Measurements from ENCODE around the gene PUS1. TPM values are rescaled to one million over a fixed set of nuclear protein-coding genes. Genes with fewer than 3 reads are reported as not detected.
A peak's percentile ranks its signal among the peaks of the same experiment; 100 is the strongest.

Gene PUS1
- total and polyA plus RNA-seq, 2 of the 4 experiments (the other 2 are of a cell fraction): 14.0 to 36.7 TPM

- H3K36me3 ChIP-seq (ENCODE audit: control insufficient read depth, insufficient read depth, low read length): peaks cover 26% of the 10 kb centered on the region
- in situ Hi-C loops (cut with MboI; ENCODE audit: low sequenced_read_pairs) (no loop called here), intact Hi-C loops (cut with micrococcal nuclease) (loop anchor here (2.0 kb wide), 1 partner anchor 33 kb away; no protein-coding TSS in a partner anchor), dilution Hi-C loops (cut with HindIII; ENCODE audit: low sequenced_read_pairs, unreplicated experiment) (no loop called here)
- peak overlapping the region; percentile 96 for H3K4me3 ChIP-seq (ENCODE audit: insufficient read depth, low read depth, low read length)
- H4K91ac ChIP-seq (ENCODE audit: insufficient read depth, low read depth, low read length): no peak overlapping the region
- no peak overlapping the region for H2BK20ac ChIP-seq (ENCODE audit: low read depth, low read length)
- no peak overlapping the region for H2BK120ac ChIP-seq (ENCODE audit: low read depth, low read length)
- H4K8ac ChIP-seq (ENCODE audit: low read depth in 2 of 2, low read length in 2 of 2): peak overlapping the region; percentile 58 to 78; a peak in 2 of 4 replicates
- peak overlapping the region; percentile 82 for H3K4ac ChIP-seq (ENCODE audit: low read depth, low read length)
- ATAC-seq (ENCODE audit: low read depth): peak; percentile 7
- TF ChIP-seq RAD21 (IDR thresholded peaks at IDR 0.05; ENCODE audit: low read length): no peak
- peak; percentile 73; the same call in 1 of the 2 replicates for TF ChIP-seq MXI1 (IDR thresholded peaks at IDR 0.05; ENCODE audit: borderline replicate concordance, low read depth, low read length)
- TF ChIP-seq CTCF (conservative IDR thresholded peaks at IDR 0.05; ENCODE audit: low read depth, low read length): no peak
- no peak for TF ChIP-seq USF2 (IDR thresholded peaks at IDR 0.05; ENCODE audit: low read depth, low read length)
- TF ChIP-seq BHLHE40 (IDR thresholded peaks at IDR 0.05; ENCODE audit: low read depth, low read length): no peak
- peak overlapping the region; percentile 78; the same call in 1 of the 2 replicates for H3K27ac ChIP-seq (ENCODE audit: insufficient read depth, low read length)
- H3K56ac ChIP-seq (ENCODE audit: extremely low read depth, insufficient read depth, low read length): no peak overlapping the region
- H2AK5ac ChIP-seq (ENCODE audit: low read depth, low read length): peak overlapping the region; percentile 78
- H2AK9ac ChIP-seq (replicated peaks; ENCODE audit: low read depth, low read length, poor library complexity): peak overlapping the region; percentile 82
- peak; percentile 10 for DNase-seq
- 0 out of 2 replicates have a peak overlapping the region, but pooled peaks have one; percentile 83 for H3K14ac ChIP-seq (replicated peaks; ENCODE audit: low read depth, low read length)
- peak overlapping the region; percentile 4; the same call in 1 of the 2 replicates for H3K23ac ChIP-seq (ENCODE audit: low read depth, low read length)
- H3K9me3 ChIP-seq (ENCODE audit: control insufficient read depth, insufficient read depth, low read length): no peaks in the 10 kb centered on the region
- POLR2A ChIA-PET (ENCODE audit: unreplicated experiment): no interaction called here
- CTCF ChIA-PET: no interaction called here
- peaks cover 9% of the 10 kb centered on the region; the same call in 1 of the 2 replicates for H4K20me1 ChIP-seq (ENCODE audit: insufficient read depth, low read length)
- peak overlapping the region; percentile 78 for H3K9ac ChIP-seq (ENCODE audit: low read depth, low read length)
- peaks cover 2% of the 10 kb centered on the region for H3K4me1 ChIP-seq (ENCODE audit: control insufficient read depth, insufficient read depth, low read length)
- whole genome bisulfite sequencing, 2 experiments (ENCODE audit: extremely low coverage in 2 of 2, insufficient read length in 1 of 2): 1% methylated on average over 49 of the region's 87 CpGs; no CpG with 5 or more reads in 1 of the 2 experiments
- peaks cover 12 to 34% of the 10 kb centered on the region in 2 experiments for H3K79me1 ChIP-seq (ENCODE audit: low read depth in 1 of 2, low read length in 2 of 2)
- H2AFZ ChIP-seq (replicated peaks; ENCODE audit: low read length, poor library complexity): peak overlapping the region; percentile 86
- H3K4me2 ChIP-seq (ENCODE audit: low read depth, low read length): peak overlapping the region; percentile 91
- no peak overlapping the region for H2BK15ac ChIP-seq (ENCODE audit: low read depth, low read length)
- BruUV-seq (replicated peaks): no TSS peak
- H3K9me1 ChIP-seq (ENCODE audit: insufficient read depth, low read length): peaks cover 15% of the 10 kb centered on the region
- no peak overlapping the region for H4K5ac ChIP-seq (ENCODE audit: low read depth, low read length)
- H2BK5ac ChIP-seq (ENCODE audit: low read depth, low read length, poor library complexity, severe bottlenecking): no peak overlapping the region
- H3K18ac ChIP-seq (ENCODE audit: low read depth, low read length): no peak overlapping the region
- no peaks in the 10 kb centered on the region for H3K27me3 ChIP-seq (ENCODE audit: control insufficient read depth, insufficient read depth, low read length)
Observed at GRCh38 chr12:131929581-131930456, 743 bp downstream of the PUS1 start.

Data from IMR-90 (cell line).